Chondrocyte (in vitro differentiated cells): ENCODE measurements around the gene ARHGEF19. TPM values are rescaled to one million over a fixed set of nuclear protein-coding genes. Genes with fewer than 3 reads are reported as not detected.

Experiments
- DNase-seq: peaks from one replicate; pipeline ENCODE4 v3.0.0; 2021; ENCODE audit warnings: mixed read lengths, low spot score
- H3K27ac Mint-ChIP-seq: one replicate; pipeline ENCODE4 v1.8.0; 2021; ENCODE audit warnings: mild to moderate bottlenecking, moderate library complexity, mixed read lengths; ENCODE audit not compliant: unreplicated experiment
- H3K27me3 Mint-ChIP-seq: 2 replicates; pipeline ENCODE4 v1.8.0; 2021; ENCODE audit warnings: low read depth, mixed read lengths
- H3K36me3 Mint-ChIP-seq: 2 replicates; pipeline ENCODE4 v1.8.0; 2021; ENCODE audit warnings: low read depth, mixed read lengths
- H3K4me1 Mint-ChIP-seq: 2 replicates; pipeline ENCODE4 v1.8.0; 2021; ENCODE audit warnings: low read depth, mild to moderate bottlenecking, mixed read lengths
- H3K4me3 Mint-ChIP-seq: one replicate; pipeline ENCODE4 v1.8.0; 2021; ENCODE audit warnings: mild to moderate bottlenecking, moderate library complexity, mixed read lengths; ENCODE audit not compliant: unreplicated experiment
- H3K9me3 Mint-ChIP-seq: 2 replicates; pipeline ENCODE4 v1.8.0; 2021; ENCODE audit warnings: low read depth, mixed read lengths
- CTCF ChIP-seq: fragments of 200-600 bp; sonication (generic); IDR thresholded peaks from 2 replicates; pipeline ENCODE4 v1.5.0; 2021; ENCODE audit warnings: antibody characterized with exemption, mild to moderate bottlenecking, moderate library complexity
- total RNA-seq: library from RNA; stranded (reverse); gene quantifications from 3 replicates; pipeline ENCODE4 v1.2.1, GENCODE V29; 2021

ARHGEF19 gene
- total RNA-seq, 1 donor from 2014 or later: 16.1 TPM

DNA sequence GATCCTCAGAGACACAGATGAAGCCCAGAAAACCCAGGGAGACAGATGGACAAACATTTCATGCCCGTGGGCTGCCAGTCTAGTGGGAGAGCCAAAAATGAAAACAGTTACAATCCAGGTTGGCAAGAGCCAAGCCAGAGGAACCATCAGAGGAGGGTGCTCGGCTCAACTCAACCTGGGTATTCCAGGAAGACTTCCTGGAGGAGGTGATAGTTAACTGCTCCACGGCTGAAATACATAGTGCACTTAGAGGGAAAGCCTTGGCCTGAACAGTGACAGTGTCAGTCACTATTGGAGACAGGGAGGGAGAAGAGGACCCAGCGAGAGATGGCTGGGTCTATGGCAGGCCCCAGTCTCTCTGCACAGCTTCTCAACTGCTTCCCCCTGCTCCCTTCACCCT is 1.9 kb downstream of the ARHGEF19 start:
- no peak for TF ChIP-seq CTCF
- Mint-ChIP-seq H3K9me3 (no peaks in the 10 kb centered on the region), H3K36me3 (no peaks in the 10 kb centered on the region), H3K4me1 (peaks cover 12% of the 10 kb centered on the region), H3K27ac (peak overlapping the region; percentile 71), H3K27me3 (no peaks in the 10 kb centered on the region), H3K4me3 (no peak overlapping the region)
- no peak for DNase-seq

DNA sequence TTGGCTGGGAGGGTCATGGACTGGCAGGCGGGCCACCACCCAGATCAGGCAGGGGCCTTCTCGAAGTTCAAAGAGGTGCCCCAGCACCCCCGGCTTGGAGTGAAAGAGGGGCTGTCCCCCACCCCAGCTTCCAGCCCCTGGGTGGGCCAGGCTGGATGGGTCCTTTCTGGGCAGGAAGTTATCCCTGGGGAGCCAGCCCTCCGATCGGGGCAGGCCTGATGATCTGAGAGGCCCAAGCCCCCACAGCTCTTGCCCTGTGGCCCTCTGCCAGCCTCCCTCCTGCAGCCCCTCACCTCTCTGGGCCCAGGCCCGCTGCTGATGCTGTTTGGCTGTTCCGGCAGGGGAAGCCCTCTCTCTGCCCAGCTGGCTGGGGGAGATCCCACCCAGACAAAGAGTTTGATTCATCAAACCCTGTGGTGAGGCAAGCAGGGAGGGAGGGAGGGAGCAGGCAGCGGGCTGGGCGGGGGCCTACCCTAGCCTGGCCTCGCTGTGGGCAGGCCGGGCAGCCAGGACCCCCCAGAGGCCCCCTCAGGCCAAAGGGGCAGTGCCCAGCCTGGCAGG is 2.5 kb downstream of the ARHGEF19 start:
- Mint-ChIP-seq H3K4me1 (peaks cover 12% of the 10 kb centered on the region), H3K27me3 (no peaks in the 10 kb centered on the region), H3K4me3 (peak overlapping the region; percentile 46), H3K27ac (peak overlapping the region; percentile 71), H3K9me3 (no peaks in the 10 kb centered on the region), H3K36me3 (no peaks in the 10 kb centered on the region)
- no peak for TF ChIP-seq CTCF
- DNase-seq: no peak

- no peak for TF ChIP-seq CTCF
- H3K27me3 Mint-ChIP-seq: no peaks in the 10 kb centered on the region
- H3K27ac Mint-ChIP-seq: peak overlapping the region; percentile 6
- peak overlapping the region; percentile 46 for H3K4me3 Mint-ChIP-seq
- peaks cover 12% of the 10 kb centered on the region for H3K4me1 Mint-ChIP-seq
- no peak for DNase-seq
- no peaks in the 10 kb centered on the region for H3K36me3 Mint-ChIP-seq
- no peaks in the 10 kb centered on the region for H3K9me3 Mint-ChIP-seq
Observed at GRCh38 chr1:16209132-16209846, 3.2 kb downstream of the ARHGEF19 start.

DNA sequence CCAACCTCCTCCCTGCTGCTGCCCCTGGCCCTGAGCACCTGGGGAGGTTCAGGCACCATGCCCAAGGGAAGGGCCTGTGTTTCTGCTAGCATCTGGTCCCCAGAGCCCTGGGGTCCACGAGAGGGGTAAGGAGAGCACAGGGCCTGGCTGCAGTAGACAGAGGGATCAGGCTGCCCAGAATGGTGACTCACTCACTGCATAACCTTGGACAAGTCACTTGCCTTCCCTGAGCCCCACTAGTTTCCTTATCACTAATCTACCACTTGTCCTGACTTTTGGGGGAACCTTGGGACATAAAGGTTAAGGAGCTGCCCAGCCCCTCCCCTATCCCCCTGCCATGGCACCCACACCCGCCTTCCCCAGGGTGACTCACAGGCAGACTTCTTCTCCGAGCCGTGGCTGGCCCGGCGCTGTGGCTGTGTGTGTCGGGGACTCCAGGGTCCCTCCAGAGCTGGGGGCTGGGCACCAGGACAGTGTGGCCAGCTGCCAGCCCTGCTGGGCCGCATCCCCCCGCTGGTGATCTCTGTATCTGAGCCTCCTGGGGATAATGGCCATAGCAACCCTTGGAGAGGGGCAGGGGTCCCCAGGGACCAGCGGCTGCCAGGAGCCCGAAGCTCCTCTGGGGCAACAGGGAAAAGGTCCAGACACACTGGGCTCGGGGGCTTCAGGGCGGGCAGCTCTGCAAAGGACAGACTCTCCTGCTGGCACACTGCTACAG is 4.0 kb downstream of the ARHGEF19 start:
- DNase-seq: no peak
- H3K36me3 Mint-ChIP-seq: peaks cover 3% of the 10 kb centered on the region
- no peak overlapping the region for H3K27ac Mint-ChIP-seq
- H3K9me3 Mint-ChIP-seq: no peaks in the 10 kb centered on the region
- H3K4me3 Mint-ChIP-seq: no peak overlapping the region
- no peak for TF ChIP-seq CTCF
- H3K4me1 Mint-ChIP-seq: peaks cover 12% of the 10 kb centered on the region
- no peaks in the 10 kb centered on the region for H3K27me3 Mint-ChIP-seq
